PC-9 (cell line): ENCODE results near the gene TP53I13.

Experiments
- EZH2 ChIP-seq: fragments of 200-600 bp; sonication (generic); IDR thresholded peaks from 2 replicates; pipeline ENCODE4 v1.8.0; 2017; ENCODE audit warnings: antibody characterized with exemption, low read depth
- TF ChIP-seq, protein P1 (sequence below): fragments of 200-600 bp; sonication (generic); conservative IDR thresholded peaks from 2 replicates; pipeline ENCODE4 v1.6.1; 2017; ENCODE audit warnings: mixed run types, antibody characterized with exemption, mild to moderate bottlenecking, moderate library complexity

DNA sequence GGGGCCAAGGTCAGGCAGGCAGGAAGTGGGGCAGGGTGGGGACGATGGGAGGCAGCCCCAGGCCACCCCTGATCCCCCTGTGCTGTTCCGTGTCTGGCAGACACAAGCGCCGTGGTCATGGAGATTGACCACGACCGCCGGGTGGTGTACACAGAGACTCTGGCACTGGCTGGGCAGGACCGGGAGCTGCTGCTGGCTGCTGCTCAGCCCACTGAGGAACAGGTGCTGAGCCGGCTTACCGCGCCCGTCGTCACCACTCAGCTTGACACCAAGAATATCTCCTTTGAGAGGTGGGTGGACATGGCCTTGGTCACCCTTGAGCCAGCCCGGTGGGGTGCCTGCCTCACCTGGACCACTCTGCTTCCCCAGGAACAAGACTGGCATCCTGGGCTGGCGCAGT lies 40.5 kb downstream of the TP53I13 start:
- TF ChIP-seq, protein P1, sequence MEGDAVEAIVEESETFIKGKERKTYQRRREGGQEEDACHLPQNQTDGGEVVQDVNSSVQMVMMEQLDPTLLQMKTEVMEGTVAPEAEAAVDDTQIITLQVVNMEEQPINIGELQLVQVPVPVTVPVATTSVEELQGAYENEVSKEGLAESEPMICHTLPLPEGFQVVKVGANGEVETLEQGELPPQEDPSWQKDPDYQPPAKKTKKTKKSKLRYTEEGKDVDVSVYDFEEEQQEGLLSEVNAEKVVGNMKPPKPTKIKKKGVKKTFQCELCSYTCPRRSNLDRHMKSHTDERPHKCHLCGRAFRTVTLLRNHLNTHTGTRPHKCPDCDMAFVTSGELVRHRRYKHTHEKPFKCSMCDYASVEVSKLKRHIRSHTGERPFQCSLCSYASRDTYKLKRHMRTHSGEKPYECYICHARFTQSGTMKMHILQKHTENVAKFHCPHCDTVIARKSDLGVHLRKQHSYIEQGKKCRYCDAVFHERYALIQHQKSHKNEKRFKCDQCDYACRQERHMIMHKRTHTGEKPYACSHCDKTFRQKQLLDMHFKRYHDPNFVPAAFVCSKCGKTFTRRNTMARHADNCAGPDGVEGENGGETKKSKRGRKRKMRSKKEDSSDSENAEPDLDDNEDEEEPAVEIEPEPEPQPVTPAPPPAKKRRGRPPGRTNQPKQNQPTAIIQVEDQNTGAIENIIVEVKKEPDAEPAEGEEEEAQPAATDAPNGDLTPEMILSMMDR, result no peak
- TF ChIP-seq EZH2, result no peak
